Activated CD8-positive, alpha-beta memory T cell treated with anti-CD3 and anti-CD28 coated beads, Interleukin-2, amount 50 U/mL, for 4 hours (primary cell): ENCODE data around the gene NHERF2.

Experiments
- DNase-seq: peaks from one replicate; pipeline ENCODE4 v3.0.0-alpha.2; 2020

NHERF2 gene

GRCh38 chr16:2063861-2064260 is 37.2 kb downstream of the NHERF2 start:
- no peak for DNase-seq

GRCh38 chr16:2064368-2064945 is 37.8 kb downstream of the NHERF2 start:
- DNase-seq, result no peak

- DNase-seq, result no peak
Observed at GRCh38 chr16:2066139-2066538, 39.4 kb downstream of the NHERF2 start.

GRCh38 chr16:2070576-2071453 is 44.1 kb downstream of the NHERF2 start:
- DNase-seq, result no peak

GRCh38 chr16:2071454-2072202 is 44.9 kb downstream of the NHERF2 start:
- no peak for DNase-seq

GRCh38 chr16:2072926-2073325 is 46.2 kb downstream of the NHERF2 start:
- no peak for DNase-seq

GRCh38 chr16:2074071-2074470 is 47.4 kb downstream of the NHERF2 start:
- no peak for DNase-seq

- DNase-seq, result no peak
Observed at GRCh38 chr16:2075631-2076030, 48.9 kb downstream of the NHERF2 start.

GRCh38 chr16:2076072-2076865 is 49.6 kb downstream of the NHERF2 start:
- DNase-seq, result no peak

- DNase-seq, result no peak
Observed at GRCh38 chr16:2077016-2077415, 50.3 kb downstream of the NHERF2 start.

GRCh38 chr16:2077696-2078095 is 51.0 kb downstream of the NHERF2 start:
- no peak for DNase-seq

GRCh38 chr16:2078096-2078495 is 51.4 kb downstream of the NHERF2 start:
- no peak for DNase-seq

GRCh38 chr16:2078691-2079090 is 52.0 kb downstream of the NHERF2 start:
- no peak for DNase-seq

GRCh38 chr16:2079311-2079800 is 52.7 kb downstream of the NHERF2 start:
- DNase-seq, result no peak

GRCh38 chr16:2079991-2080390 is 53.3 kb downstream of the NHERF2 start:
- DNase-seq, result no peak

GRCh38 chr16:2081201-2082084 is 54.7 kb downstream of the NHERF2 start:
- DNase-seq, result no peak

- DNase-seq, result no peak
Observed at GRCh38 chr16:2082171-2082982, 55.7 kb downstream of the NHERF2 start.

GRCh38 chr16:2082983-2083364 is 56.3 kb downstream of the NHERF2 start:
- no peak for DNase-seq

GRCh38 chr16:2083409-2083808 is 56.7 kb downstream of the NHERF2 start:
- DNase-seq, result no peak

- DNase-seq, result no peak
Observed at GRCh38 chr16:2083876-2084780, 57.4 kb downstream of the NHERF2 start.
